ENCODE results near the gene IFT88.
A peak's percentile ranks its signal among the peaks of the same experiment; 100 is the strongest.

Gene IFT88

DNA sequence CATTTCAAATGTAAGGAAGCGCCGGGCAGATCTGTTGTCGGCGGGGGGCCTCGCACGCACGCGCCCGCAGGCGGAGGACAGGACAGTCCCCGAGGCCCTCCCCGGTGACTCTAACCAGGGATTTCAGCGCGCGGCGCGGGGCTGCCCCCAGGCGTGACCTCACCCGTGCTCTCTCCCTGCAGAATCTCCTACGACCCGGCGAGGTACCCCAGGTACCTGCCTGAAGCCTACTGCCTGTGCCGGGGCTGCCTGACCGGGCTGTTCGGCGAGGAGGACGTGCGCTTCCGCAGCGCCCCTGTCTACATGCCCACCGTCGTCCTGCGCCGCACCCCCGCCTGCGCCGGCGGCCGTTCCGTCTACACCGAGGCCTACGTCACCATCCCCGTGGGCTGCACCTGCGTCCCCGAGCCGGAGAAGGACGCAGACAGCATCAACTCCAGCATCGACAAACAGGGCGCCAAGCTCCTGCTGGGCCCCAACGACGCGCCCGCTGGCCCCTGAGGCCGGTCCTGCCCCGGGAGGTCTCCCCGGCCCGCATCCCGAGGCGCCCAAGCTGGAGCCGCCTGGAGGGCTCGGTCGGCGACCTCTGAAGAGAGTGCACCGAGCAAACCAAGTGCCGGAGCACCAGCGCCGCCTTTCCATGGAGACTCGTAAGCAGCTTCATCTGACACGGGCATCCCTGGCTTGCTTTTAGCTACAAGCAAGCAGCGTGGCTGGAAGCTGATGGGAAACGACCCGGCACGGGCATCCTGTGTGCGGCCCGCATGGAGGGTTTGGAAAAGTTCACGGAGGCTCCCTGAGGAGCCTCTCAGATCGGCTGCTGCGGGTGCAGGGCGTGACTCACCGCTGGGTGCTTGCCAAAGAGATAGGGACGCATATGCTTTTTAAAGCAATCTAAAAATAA, 154.7 kb downstream of the IFT88 start:
- TF ChIP-seq, protein P1, sequence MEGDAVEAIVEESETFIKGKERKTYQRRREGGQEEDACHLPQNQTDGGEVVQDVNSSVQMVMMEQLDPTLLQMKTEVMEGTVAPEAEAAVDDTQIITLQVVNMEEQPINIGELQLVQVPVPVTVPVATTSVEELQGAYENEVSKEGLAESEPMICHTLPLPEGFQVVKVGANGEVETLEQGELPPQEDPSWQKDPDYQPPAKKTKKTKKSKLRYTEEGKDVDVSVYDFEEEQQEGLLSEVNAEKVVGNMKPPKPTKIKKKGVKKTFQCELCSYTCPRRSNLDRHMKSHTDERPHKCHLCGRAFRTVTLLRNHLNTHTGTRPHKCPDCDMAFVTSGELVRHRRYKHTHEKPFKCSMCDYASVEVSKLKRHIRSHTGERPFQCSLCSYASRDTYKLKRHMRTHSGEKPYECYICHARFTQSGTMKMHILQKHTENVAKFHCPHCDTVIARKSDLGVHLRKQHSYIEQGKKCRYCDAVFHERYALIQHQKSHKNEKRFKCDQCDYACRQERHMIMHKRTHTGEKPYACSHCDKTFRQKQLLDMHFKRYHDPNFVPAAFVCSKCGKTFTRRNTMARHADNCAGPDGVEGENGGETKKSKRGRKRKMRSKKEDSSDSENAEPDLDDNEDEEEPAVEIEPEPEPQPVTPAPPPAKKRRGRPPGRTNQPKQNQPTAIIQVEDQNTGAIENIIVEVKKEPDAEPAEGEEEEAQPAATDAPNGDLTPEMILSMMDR (IDR thresholded peaks at IDR 0.05; ENCODE audit: low read length, missing control alignments) = no peak
- H3K4me3 ChIP-seq (replicated peaks; ENCODE audit: low read depth, low read length) = peak overlapping the region; percentile 33
- peak; percentile 60 for DNase-seq (ENCODE audit: low read depth)

DNA sequence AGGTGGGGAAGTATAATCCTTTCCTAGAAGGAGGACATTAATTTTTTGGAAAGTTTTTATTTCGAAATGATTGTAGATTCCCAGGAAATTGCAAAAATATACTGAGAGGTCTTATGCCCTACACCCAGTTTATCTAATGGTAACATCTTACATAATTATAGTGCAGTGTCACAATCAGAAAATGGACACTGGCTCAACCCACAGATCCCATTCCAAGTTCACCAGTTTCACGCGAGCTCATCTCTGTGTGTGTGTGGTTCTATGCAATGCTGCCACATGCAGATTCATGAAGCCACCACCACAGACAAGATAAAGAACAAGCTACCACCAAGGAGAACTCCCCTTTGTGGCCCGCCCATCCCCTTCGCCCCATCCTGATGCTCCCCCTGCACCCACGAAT, 160.9 kb downstream of the IFT88 start:
- TF ChIP-seq, protein P1 (IDR thresholded peaks at IDR 0.05; ENCODE audit: low read length, missing control alignments) = no peak
- no peak for DNase-seq (ENCODE audit: low read depth)
- H3K4me3 ChIP-seq (replicated peaks; ENCODE audit: low read depth, low read length) = no peak overlapping the region

DNA sequence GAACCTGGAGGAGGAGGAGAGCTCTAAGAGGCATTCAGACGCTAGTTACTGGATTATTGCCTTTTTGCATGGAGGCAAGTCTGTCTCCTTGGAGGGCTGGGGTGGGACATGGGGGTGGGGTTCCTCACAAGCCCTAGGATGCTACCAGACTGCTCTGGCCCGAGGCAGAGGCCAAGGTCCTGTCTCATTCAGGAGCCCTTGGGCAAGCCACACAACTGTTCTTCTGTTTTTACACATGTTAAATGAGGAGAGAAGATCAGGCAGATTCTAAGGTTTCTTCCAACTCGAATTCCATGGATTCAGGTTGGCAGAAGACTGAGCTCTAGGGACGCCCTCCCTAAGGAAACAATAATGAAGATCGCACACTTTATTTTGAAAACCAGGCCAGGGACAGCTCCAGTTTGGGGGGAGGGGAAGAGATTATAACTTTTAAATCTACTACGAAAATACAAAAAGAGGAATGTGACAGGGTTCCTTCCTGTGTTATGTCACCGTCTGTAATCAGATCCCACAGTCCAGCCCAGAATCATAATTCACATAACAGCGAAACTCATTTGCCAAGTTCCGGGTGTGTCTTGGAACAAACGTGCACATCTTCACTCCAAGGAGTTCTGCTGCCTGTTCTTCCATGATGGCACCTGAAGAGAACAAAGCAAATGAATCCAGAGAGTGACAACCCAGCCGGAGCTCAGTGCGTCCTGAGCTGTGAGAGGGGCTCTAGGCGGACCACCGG, 161.8 kb downstream of the IFT88 start:
- TF ChIP-seq, protein P1 (IDR thresholded peaks at IDR 0.05; ENCODE audit: low read length, missing control alignments) = no peak
- H3K4me3 ChIP-seq (replicated peaks; ENCODE audit: low read depth, low read length) = no peak overlapping the region
- DNase-seq (ENCODE audit: low read depth) = no peak

DNA sequence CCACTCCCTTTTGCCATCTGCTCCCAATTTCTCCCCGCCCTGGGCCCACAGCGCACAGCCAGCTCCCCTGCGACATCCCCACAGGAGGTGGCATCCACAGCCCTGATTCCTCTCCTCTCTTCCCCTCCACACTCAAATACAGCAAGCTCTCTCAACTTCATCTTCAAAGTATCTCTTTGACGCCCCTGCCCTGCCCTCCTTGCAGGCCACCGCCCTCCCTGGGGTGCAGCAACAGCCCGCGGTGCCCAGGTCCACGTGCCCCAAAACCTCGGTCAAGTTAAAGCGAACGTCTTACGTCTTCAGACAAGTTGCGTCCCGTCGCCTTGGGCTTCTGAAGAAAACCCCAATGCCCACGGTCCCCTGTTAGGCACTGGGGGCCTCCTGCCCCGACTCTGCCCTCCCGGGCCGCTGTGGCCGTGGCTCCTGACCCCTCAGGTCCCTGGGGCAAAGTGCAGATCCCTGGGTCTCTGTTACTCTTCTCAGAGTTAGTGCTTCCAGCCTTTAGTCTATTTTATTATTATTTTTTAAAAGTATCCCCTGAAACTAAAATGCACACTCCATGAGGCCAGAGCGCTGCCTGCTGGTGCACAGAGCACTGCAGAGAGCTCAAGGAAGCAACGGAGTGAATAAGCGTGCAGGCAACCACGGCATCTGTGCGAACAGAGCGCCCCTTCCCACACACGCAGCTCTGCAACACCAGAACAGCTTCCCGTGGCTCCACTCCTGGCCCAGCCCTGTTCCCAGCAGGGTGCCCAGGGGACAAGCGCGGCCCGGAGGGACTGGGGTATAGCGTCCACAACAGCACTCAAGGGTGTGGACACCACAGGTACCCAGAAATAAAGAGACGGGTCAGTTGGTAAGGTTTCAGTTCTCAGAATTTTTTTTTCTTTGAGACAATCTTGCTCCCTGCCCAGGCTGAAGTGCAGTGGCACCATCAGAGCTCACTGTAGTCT, 163.0 kb downstream of the IFT88 start:
- no peak overlapping the region for H3K4me3 ChIP-seq (replicated peaks; ENCODE audit: low read depth, low read length)
- TF ChIP-seq, protein P1 (IDR thresholded peaks at IDR 0.05; ENCODE audit: low read length, missing control alignments) = no peak

DNA sequence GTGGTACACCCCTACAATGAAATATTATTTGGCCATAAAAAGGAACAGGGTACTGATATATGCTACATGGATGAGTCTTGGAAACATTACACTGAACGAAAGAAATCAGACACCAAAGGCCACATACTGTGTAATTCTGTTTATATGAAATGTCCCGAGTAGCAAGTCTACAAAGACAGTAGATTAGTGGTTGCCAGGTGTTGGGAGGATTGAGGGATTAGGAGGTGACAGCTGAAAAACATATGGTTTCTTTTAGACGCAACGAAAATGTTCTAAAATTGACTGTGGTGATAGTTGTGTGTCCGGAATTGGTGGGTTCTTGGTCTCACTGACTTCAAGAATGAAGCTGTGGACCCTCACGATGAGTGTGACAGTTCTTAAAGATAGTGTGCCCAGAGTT, 171.7 kb downstream of the IFT88 start:
- TF ChIP-seq, protein P1 (IDR thresholded peaks at IDR 0.05; ENCODE audit: low read length, missing control alignments) = no peak
- no peak overlapping the region for H3K4me3 ChIP-seq (replicated peaks; ENCODE audit: low read depth, low read length)
- DNase-seq (ENCODE audit: low read depth) = no peak

More for the DNA sequence above, 163.0 kb downstream of the IFT88 start:
- DNase-seq (ENCODE audit: low read depth) = no peak

DNA sequence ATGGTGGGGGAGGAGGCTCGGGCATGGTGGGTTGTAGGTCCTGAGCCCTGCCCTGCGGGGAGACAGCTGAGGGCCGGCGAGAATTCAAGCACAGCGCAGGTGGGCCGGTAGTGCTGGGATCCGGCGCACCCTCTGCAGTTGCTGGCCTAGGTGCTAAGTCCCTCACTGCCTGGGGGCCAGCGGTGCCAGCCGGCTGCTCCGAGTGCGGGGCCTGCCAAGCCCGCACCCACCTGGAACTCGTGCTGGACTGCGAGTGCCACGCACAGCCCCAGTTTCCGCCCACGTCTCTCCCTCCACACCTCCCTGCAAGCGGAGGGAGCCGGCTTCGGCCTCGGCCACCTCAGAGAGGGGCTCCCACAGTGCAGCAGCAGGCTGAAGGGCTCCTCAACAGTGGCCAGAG, 173.1 kb downstream of the IFT88 start:
- no peak overlapping the region for H3K4me3 ChIP-seq (replicated peaks; ENCODE audit: low read depth, low read length)
- no peak for DNase-seq (ENCODE audit: low read depth)
- TF ChIP-seq, protein P1 (IDR thresholded peaks at IDR 0.05; ENCODE audit: low read length, missing control alignments) = no peak
